Fibroblast of skin of back (primary cell): ENCODE data around the gene CCDC184.
"Not testable (repeated sequence)": the region's sequence is repeated elsewhere in the genome, so short reads cannot be mapped to it uniquely, and the experiment has no call there.

Experiments
- DNase-seq: peaks from one replicate; pipeline ENCODE4 v3.0.0-alpha.2; 2013

Gene CCDC184

DNA sequence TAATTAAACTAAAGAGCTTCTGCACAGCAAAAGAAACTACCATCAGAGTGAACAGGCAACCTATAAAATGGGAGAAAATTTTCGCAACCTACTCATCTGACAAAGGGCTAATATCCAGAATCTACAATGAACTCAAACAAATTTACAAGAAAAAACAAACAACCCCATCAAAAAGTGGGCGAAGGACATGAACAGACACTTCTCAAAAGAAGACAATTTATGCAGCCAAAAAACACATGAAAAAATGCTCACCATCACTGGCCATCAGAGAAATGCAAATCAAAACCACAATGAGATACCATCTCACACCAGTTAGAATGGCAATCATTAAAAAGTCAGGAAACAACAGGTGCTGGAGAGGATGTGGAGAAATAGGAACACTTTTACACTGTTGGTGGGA lies 26.1 kb downstream of the CCDC184 start:
- not testable (repeated sequence) for DNase-seq

- no peak for DNase-seq
Observed at GRCh38 chr12:48216785-48217184, 33.3 kb downstream of the CCDC184 start.

GRCh38 chr12:48219631-48220030 lies 36.2 kb downstream of the CCDC184 start:
- peak; percentile 27 for DNase-seq

- DNase-seq: no peak
Observed at GRCh38 chr12:48220701-48221100, 37.3 kb downstream of the CCDC184 start.

DNA sequence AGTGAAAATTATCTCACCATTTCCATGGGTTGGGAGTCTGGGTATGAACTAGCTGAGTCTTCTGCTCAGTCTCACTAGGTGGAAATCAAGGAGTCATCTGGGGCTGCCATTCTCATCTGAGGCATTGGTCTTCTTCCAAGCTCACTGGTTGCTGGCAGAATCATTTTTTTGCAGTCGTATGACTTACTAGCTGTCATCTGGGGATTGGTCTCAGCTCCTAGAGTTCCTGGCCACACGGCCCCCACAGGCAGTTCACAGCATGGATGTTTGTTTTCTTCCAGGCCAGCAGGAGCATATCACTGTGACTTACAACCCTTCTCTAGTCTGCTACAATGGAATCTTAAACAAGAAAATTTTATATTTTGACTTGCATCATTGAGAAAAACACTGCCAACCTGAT lies 38.2 kb downstream of the CCDC184 start:
- DNase-seq: peak; percentile 1

DNA sequence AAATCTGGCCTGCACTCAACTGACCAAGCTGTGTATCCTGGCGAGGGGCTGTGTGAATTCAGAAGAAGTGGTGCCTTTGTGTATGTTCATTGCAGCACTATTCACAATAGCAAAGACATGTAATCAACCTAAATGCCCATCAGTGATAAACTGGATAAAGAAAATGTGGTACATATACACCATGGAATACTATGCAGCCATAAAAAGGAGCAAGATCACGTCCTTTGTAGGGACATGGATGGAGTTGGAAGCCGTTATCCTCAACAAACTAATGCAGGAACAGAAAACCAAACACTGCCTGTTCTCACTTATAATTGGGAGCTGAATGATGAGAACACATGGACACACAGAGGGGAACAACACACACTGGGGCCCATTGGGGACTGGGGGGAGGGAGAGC lies 41.1 kb downstream of the CCDC184 start:
- not testable (repeated sequence) for DNase-seq

GRCh38 chr12:48231169-48231958 lies 47.9 kb downstream of the CCDC184 start:
- not testable (repeated sequence) for DNase-seq
